ENCODE data around the gene HRCT1.
"Not testable (repeated sequence)": the region's sequence is repeated elsewhere in the genome, so short reads cannot be mapped to it uniquely, and the experiment has no call there.

HRCT1 gene

GRCh38 chr9:35917261-35917660, 11.3 kb downstream of the HRCT1 start:
- DNase-seq (ENCODE audit: low read depth): no peak

DNA sequence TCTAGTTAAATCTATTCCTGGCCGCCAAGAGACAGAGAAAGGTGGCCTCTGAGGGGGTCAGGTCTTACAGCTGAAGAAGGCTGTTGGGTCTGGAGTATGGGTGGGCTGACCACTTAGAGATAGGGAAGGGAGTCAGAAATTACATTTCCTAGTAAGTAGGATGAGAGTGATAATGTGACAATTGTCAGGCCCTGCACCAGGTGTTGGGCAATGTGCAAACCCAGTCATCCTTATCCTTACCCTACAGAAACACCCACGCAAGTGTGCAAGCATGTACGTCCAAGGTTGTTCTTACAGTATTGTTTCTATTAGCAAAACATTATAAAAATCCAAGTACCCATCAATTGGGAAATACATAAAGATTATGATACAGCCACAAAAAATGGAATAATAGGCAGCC, 12.8 kb downstream of the HRCT1 start:
- DNase-seq (ENCODE audit: low read depth): no peak

DNA sequence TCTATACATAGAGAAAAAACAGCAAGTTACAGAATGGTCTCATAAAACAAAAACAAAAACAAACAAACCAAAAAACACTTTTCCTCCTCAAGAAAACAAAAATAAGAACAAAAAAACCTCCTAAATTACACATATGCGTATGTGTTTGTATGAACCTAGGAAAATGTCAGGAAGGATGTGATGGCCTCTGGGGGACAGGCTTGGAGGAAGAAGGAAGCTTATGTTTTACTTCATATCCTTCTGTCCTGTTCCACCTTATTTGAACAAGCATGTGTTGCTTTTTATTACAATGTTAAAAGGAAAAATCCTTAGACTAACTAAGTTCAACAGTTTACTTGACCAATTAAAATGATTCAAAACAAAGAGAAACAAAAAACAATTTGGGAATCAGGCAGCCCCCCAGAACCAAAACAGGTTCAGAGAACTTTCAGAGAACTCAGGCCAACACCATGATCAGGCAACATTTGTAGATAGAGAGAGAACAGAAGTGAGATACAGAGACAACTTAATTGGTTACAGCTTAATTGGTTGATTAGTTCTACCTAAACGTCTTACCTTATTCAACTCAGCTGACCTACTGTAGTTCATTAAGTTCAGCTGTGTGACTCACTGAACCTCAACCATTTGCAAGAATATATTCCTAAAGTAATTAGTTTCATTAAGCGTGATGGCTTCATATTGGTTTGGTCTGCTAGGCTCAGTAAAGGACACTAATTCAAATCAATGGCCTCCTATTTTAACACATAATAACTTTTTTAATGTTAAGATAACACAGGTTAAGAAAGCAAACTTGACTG, 13.4 kb downstream of the HRCT1 start:
- no peak for DNase-seq (ENCODE audit: low read depth)

DNA sequence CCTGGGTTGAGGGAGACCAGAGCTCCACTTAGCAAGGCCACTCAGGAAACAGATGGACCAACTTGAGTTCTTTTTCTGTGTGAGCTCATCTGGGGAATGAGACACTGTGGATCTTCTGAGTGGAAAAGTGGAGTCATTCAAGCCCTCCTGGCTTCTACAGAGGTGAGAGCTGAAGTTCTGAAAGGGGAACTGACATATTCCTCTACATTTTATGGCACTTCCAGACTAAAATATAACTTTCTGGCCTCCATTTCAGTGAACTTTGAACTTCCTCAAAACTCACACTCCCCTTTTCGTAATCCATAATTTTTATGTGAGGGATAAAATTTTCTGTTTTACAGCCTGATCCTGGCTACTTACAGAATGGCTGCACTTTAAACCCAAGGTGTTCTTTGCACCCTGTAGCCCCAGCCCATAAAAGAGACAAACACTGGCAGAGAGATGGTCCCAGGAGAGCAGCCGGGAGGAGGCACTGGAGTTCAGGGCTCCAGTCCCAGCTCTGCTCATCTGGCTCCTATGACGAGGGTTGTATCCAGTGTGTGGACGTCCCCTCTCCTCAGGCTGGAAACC, 14.1 kb downstream of the HRCT1 start:
- no peak for DNase-seq (ENCODE audit: low read depth)

- DNase-seq (ENCODE audit: low read depth): no peak
Observed at GRCh38 chr9:35923598-35923926, 17.6 kb downstream of the HRCT1 start.

DNA sequence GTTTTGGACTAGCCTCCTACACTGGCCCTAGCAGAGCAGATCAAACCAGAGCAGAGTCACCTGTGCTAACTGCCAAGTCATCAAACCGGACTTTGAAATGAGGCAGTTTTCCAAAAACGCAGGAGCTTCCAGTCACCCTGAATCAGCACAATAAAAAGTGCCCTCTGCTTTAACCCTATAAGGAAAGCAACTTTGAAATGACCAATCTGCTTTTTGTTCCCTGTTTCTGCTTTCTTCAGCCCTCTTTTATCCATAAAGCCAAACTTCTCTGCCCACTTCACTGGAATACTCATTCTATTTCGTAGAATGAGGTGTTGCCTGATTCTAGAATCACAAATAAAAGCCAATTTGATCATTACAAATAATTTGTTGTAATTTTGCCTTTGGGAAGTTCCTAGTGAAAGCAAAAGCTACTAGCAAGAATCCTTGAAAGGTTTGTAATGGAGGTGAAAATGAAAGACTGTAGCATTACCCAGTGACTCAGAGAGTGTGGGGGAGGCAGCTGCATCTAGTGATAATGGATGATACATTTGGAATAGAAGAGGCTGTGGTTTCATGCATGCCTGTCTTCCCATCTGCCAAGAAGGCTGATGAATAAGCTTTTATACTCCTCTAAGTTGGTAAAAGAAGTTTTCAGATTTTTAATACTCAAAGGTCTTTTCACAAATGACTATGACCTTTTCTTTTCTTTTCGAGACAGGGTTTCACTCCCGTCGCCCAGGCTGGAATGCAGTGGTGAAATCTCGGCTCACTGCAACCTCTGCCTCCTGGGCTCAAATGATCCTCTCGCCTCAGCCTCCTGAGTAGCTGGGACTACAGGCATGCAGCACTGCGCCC, 18.1 kb downstream of the HRCT1 start:
- peak; percentile 93 for DNase-seq (ENCODE audit: low read depth)

GRCh38 chr9:35928591-35929452, 22.8 kb downstream of the HRCT1 start:
- no peak for DNase-seq (ENCODE audit: low read depth)

DNA sequence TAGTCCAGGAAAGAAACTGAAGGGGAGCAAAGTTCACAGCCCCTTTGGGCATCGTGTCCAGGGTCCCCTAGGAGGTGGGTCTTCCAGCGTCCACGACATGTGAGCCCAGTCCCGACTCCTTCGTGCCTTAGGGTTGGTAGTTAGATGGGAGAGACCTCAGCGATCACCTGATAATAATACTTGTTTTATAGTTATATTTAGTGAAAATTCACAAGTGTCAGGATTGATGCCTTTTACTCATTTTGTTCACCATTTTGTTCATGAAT, 23.4 kb downstream of the HRCT1 start:
- DNase-seq (ENCODE audit: low read depth): no peak

DNA sequence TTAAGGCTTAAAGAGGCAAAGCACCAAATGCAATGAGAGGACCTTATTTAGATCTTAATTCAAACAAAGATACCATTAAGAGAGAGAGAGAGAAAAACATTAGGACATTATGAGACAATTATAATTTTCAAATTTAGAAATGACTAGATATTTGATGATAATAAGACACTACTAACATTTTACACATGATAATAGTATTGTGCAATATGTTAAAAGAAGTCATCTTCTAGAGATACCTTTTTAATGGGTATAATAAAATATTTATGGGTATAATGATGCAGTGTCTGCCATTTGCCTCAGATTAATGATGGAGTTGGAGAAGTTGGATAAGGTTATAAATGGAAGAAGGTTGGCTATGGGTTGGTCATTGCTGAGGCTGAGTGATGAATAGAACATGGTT, 24.5 kb downstream of the HRCT1 start:
- DNase-seq (ENCODE audit: low read depth): no peak

DNA sequence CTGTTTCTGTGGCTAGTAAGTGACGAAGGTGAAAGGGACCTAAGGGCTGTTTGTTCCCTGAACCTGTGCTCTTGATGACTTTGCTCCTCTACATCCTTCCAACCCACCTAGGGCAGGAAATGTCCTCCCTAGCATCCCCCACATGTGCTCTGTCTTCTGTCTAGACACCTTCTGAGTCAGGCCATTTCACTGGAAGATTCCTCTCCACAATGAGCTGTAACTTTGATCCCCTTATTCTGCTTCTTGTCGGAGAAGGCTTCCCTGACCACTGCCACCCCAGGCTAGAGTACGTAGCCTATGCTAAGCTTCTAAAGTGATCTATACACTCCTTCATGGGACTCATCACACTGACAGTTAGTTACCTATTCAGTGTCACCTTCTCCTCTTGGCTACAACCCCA, 25.0 kb downstream of the HRCT1 start:
- no peak for DNase-seq (ENCODE audit: low read depth)

- no peak for DNase-seq (ENCODE audit: low read depth)
Observed at GRCh38 chr9:35932735-35933134, 26.7 kb downstream of the HRCT1 start.

- DNase-seq (ENCODE audit: low read depth): no peak
Observed at GRCh38 chr9:35933550-35934067, 27.6 kb downstream of the HRCT1 start.

- not testable (repeated sequence) for DNase-seq (ENCODE audit: low read depth)
Observed at GRCh38 chr9:35934069-35934468, 28.1 kb downstream of the HRCT1 start.

DNA sequence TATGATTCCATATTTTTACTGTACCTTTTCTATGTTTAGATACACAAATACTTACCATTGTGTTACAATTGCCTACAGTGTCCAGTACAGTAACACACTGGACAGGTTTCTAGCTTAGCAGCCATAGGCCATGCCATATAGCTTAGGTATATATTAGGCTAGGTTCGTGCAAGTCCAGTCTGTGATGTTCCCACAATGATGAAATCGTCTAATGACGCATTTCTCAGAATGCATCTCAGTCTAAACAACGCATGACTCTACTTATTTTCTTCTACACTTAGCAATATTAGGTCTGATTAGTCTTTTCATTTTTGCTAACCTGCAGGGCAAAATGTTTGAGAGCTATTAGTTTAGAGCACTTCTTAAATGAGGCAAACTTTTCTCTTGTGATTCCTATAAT, 29.3 kb downstream of the HRCT1 start:
- no peak for DNase-seq (ENCODE audit: low read depth)

GRCh38 chr9:35935755-35936509, 29.9 kb downstream of the HRCT1 start:
- peak; percentile 72 for DNase-seq (ENCODE audit: low read depth)

DNA sequence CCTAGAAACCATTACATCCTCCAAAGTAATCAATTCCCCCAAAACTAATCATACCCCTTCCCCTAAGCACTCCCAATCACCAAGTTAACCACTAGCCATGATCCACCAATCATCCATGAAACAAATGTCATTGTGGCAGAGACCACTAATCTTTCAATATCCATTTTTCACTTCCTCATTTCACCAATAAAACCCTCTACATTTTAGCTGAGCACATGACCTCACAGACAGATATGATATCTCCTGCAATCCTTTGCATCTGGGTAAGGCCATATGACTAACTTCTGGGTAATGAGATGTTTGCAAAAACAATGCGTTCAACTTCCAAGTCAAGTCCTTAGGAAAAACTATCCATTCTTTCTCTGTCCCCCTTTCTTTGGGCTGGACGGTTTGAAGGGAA, 31.2 kb downstream of the HRCT1 start:
- DNase-seq (ENCODE audit: low read depth): no peak

DNA sequence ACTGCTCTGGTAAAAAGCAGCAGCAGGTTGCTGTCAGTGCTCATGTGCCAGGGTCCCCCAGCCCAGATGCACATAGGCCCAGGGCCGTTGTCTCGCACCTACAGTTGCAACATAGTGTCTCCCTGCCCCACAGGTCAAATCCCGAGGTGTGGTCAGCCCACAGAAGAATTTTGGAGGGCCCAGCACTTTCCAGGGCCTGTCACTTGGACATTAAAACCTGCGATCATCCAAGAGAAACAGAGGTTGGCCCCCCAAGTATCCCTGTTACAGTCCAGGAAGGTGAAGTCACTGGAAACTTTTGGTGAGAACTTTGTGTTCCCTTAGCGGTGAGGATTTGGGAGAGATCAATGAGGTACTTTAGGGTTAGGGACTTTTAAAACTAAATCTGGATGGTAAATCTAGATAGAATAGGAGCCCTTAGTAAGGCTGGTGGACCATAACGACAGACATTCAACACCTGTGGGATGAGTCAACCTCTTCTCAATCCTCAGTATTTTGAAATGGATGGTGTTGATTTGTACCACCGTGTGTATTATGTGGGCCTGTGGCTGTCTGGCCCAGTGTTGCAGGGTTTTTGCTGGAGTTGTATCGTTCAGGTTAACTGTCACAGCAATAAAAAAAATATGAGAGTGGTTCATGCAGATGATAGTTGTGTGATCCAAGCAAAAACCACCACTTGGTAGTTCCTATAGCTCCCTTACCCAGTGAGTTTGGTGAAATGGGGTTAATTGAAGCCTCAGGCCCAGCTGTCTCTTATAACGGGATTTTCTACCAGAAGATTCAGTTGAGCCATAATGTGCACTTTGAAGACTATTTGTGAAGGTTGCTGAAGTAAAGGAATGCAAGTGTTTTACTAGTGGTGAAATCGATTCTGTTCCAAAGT, 32.7 kb downstream of the HRCT1 start:
- no peak for DNase-seq (ENCODE audit: low read depth)

- DNase-seq (ENCODE audit: low read depth): no peak
Observed at GRCh38 chr9:35939679-35940250, 33.8 kb downstream of the HRCT1 start.

- no peak for DNase-seq (ENCODE audit: low read depth)
Observed at GRCh38 chr9:35940458-35941407, 34.7 kb downstream of the HRCT1 start.
